CMK (cell line): ENCODE results near the gene NYAP1.
A peak's percentile ranks its signal among the peaks of the same experiment; 100 is the strongest.
"Not testable (repeated sequence)": the region's sequence is repeated elsewhere in the genome, so short reads cannot be mapped to it uniquely, and the experiment has no call there.

ENCODE experiments used
- DNase-seq: peaks from one replicate; pipeline ENCODE4 v3.0.0-alpha.2; 2010; ENCODE audit warnings: low read depth

The NYAP1 gene

DNA sequence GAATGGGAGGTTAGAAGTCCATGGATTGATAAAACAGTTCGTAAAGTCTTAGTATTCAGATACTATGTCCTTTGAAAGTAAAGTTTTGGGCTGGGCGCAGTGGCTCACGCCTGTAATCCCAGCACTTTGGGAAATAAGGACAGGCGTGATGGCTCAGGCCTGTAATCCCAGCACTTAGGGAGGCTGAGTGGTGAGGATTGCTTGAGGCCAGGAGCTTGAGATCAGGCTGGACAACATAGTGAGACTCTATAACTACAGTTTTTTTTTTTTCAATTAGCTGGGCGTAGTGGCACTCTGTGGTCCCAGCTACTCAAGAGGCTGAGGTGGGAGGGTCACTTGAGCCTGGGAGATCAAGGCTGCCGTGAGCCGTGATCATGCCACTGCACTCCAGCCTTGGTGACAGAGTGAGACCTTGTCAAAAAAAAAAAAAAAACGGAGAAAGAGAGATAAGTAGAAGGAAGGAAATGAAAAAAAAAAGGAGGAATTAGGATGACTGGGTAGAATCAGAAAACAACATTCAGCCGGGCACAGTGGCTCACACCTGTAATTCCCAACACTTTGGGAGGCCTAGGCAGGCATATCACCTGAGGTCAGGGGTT lies 29.6 kb downstream of the NYAP1 start:
- DNase-seq: no peak

DNA sequence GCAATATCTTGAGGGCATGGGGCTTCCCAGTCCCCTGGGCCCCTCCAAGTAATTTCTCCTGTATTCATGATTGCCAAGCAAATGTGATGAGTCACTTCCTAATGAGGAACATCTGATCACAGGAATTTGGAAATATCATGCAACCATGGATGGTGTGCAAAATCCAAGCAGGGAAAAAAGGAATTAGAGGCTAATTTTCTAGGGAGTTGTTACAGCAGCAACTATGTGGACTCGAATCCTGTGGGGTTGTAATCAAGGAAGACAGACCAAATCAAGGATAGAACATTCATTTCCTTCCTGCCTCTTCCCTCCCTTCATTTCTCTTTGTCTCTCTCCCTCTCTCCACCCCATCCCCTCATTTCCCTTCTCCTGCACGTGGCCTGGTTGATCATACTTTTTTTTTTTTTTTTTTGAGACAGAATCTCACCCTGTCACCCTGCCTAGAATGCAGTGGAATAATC lies 31.4 kb downstream of the NYAP1 start:
- DNase-seq: no peak

DNA sequence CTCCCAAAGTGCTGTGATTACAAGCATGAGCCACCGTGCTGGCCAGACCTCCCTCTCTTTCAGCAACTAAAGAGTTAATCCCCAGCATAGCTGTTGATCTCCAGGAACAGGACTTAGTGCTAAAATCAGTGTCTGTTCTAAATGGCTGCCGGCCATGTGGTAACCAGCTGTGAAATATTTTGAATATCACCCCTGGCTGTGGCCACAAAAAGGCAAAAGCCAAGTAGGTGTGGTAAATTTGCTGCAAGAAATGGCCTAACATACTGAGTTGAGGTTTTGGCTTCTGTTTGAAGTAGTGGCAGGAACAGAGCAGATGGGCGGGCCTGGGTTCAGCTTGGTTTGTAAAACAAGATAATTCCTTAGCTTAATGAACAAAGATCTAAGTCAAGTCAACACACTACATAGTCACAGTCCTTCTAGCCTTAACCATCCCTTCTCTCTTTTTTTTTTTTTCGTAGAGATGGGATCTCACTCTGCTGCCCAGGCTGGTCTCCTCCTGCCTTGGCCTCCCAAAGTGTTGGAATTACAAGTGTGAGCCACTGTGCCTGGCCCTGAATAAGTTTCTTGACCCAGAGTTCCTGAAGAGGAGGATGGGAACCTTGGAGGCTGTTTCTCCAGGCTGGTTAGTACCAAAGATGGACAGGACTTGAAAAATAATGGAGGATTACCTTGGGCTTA lies 32.5 kb downstream of the NYAP1 start:
- DNase-seq: no peak

DNA sequence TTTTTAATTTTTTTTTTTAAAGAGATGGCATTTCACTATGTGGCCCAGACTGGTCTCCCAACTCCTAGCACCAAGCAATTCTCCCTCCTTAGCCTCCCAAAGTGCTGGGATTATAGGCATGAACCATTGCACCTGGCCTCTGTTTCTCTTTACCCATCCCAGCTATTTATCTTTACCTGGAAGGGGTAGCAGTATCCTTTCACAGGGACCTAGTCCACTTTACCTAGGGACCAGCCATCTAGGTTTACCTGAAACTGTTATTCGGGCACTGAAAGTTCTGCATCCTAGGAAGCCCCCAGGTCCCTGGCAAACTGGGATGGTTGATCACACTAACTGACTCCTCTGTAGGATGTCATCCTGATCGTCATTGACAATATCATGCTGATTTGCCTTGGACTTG lies 33.6 kb downstream of the NYAP1 start:
- DNase-seq: no peak

DNA sequence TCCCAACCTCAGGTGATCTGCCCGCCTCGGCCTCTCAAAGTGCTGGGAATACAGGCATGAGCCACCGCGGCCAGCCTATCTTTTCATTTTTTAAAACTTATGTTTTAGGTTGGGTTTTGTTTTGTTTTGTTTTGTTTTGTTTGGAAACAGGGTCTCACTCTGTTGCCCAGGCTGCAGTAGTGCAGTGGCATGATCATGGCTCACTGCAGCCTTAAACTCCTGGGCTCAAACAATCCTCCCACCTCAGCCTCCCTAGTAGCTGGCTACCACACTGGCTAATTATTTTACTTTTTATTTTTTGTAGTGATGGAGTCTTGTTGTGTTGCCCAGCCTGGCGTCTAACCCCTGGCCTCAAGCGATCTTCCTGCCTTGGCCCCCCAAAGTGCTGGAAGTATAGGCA lies 35.9 kb downstream of the NYAP1 start:
- DNase-seq: no peak

DNA sequence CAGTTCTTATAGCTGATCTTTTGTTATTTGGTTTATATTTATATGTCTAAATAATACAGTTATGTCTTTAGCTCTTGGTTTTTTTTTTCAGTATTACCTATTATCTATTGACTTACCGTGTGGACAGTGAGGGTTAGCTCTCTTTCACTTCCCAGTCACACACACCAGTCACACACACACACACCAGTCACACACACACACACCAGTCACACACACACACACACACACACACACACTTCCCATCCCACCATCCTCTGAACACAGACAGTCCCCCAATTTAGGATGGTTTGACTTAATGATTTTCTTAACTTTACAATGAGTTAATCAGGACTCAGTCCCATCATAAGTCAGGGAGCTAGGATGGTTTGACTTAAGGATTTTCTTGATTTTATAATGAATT lies 36.4 kb downstream of the NYAP1 start:
- DNase-seq: no peak

DNA sequence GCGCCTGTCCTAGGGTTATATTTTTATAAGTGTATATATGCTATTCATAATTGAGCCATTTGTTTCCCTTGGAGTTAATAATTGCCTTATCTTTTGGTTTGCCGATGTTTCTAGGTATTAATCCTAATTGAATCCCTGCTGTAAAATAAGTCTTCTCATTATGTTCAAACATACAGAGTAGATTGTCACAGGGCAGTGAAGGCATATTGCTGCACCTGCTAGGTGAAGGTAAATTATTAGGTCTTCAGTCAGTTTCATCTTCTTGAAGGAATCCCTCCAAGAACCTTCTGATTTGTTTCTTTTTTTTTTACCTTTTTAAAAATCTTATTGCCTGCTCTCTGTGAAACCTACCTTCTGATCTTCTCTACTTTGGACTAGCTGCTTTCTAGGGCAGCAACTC lies 37.3 kb downstream of the NYAP1 start:
- no peak for DNase-seq

DNA sequence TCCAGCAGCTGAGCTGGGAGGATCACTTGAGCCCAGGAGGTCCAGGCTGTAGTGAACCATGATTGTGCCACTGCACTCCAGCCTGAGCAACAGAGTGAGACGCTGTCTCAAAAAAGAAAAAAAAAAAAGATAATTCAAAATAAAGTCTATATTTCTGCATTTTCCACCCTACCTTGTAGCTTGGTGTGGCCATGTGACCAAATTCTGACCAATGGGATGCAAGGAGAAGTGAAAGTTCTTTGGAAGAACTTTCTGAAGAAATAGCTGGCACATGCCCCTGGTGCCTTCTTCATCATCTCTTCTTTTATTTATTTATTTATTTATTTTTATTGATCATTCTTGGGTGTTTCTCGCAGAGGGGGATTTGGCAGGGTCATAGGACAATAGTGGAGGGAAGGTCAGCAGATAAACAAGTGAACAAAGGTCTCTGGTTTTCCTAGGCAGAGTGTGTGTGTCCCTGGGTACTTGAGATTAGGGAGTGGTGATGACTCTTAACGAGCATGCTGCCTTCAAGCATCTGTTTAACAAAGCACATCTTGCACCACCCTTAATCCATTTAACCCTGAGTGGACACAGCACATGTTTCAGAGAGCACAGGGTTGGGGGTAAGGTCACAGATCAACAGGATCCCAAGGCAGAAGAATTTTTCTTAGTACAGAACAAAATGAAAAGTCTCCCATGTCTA lies 38.3 kb downstream of the NYAP1 start:
- DNase-seq: not testable (repeated sequence)

DNA sequence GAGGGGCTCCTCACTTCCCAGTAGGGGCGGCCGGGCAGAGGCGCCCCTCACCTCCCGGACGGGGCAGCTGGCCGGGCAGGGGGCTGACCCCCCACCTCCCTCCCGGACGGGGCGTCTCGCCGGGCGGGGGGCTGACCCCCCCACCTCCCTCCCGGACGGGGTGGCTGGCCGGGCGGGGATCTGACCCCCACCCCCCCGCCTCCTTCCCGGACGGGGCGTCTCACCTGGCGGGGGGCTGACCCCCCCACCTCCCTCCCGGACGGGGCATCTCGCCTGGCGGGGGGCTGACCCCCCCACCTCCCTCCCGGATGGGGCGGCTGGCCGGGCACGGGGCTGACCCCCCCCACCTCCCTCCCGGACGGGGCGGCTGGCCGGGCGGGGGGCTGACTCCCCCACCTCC lies 39.5 kb downstream of the NYAP1 start:
- DNase-seq: not testable (repeated sequence)

DNA sequence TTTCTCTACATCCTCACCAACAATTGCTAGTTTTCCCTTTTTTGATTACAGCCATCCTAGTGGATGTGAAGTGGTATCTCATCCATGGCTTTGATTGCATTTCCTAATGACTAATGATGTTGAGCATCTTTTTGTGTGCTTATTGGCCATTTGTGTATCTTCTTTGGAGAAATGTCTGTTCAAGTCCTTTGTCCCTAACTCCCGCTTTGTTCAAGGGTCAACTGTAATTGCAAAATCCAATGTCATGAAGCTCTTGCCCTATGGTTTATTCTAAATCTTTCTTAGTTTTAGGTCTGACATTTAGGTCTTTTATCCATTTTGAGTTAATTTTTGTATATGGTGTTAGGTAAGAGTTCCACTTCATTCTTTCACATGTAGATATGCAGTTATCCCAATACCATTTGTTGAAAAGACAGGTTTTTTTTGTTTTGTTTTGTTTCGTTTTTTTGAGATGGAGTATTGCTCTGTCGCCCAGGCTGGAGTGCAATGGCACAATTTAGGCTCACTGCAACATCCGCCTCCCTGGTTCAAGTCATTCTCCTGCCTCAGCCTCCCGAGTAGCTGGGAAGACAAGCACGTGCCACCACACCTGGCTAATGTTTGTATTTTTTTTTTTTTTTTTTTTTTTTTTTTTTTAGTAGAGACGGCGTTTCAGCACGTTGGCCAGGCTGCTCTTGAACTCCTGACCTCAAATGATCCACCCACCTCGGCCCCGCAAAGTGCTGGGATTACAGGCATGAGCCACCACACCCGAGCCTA lies 44.6 kb downstream of the NYAP1 start:
- DNase-seq: not testable (repeated sequence)

DNA sequence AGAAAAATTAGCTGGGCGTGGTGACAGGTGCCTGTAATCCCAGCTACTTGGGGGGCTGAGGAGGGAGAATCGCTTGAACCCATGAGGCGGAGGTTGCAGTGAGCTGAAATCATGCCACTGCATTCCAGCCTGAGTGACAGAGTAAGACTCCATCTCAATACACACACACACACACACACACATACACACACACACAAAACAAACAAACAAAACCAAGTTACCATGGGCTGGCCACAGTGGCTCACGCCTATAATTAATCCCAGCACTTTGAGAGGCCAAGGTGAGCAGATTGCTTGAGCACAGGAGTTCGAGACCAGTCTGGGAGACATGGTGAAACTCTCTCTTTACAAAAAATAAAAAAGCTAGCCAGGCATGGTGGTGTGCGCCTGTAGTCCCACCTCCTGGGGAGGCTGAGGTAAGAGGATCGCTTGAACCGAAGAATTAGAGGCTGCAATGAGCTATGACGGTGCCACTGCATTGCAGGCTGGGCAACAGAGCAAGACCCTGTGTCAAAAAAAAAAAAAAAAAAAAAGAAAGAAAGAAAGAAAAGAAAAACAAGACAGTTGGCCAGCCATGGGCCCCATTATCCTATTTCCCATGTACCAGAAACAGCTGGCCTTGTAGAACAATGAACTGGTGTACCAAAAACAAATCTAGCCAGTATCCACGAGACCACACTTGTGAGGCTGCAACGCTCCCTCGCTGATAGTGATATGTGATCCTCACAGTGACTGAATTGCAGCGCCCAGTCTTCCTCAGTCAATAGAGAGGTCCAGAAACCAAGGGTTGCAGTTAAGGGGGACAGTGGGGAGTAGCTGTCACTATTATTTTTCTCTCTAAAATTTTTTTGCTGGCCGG lies 48.7 kb downstream of the NYAP1 start:
- DNase-seq: no peak

DNA sequence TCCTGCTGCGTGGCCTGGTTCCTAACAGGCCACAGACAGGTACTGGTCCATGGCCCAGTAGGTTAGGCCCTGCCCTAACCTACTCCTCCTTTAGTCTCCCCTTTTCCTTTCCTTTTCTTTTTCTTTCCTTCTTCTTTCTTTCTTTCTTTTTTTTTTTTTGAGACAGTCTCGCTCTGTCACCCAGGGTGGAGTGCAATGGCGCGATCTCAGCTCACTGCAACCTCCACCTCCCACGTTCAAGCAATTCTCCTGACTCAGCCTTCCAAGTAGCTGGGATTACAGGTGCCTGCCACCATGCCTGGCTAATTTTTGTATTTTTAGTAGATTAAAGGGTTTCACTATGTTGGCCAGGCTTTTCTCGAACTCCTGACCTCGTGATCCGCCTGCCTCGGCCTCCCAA lies 52.3 kb downstream of the NYAP1 start:
- DNase-seq: not testable (repeated sequence)

DNA sequence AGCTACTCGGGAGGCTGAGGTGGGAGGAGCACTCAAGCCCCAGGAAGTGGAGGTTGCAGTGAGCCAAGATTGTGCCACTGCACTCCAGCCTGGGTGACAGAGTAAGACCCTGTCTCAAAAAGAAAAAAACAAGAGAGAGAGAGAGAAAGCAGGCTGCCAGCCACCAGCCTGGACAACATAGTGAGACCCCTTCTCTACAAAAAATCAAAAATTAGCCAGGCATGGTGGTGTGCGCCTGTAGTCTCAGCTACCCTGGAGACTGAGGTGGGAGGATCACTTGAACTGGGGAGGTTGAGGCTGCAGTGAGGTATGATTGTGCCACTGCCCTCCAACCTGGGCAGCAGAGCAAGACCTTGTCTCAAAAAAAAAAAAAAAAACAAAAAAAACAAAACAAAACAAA lies 53.0 kb downstream of the NYAP1 start:
- DNase-seq: not testable (repeated sequence)

DNA sequence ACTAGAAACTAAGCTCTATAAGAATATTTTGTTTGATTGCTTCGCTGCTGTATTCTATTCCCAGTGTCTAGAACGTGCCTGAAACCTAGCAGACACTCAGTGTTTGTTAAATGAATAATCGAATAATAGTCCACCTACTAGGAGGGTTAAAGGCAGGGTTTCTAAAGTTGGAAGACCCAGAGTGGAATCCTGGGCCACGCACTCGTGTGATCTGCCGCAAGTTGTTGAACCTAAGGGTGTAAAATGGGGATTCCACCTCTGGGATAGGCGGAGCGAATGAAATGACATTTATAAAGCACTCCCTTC lies 54.6 kb downstream of the NYAP1 start:
- no peak for DNase-seq

DNA sequence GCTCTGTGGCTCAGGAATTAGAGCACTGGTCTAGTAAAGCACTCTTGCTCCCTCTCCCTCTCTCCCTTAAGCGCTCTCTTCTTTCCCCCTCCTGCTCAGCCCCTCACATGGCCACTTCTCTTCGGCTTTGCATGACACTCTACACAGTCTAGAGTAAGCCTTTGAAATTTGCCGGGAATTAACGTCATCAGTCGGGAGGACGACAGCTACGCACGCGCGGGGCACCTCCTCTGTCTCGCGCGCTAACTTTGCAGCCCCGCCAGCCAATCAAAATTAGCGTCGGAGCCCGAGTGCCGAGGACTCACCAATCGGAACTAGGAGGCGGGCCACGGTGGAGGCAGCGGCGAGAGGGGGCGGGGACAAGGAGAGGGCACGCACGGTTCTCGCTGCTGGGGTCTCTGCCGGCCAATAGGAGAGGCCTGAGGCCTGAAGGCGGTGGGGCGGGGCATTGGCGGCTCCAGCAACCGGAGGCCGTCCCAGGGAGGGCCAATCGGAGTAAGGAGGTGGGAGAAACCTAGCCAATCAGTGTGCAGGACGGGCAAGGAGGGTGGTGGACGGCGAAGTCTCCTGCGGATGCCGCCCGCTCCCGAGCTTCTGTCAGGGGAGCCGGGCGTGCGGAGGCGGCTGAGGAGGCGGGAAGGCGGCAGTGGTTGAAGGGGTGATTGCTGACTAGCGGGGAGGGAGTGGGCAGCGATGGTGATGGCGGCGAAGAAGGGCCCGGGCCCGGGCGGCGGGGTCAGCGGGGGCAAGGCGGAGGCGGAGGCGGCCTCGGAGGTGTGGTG lies 55.1 kb downstream of the NYAP1 start, which contains the start of gene AGFG2:
TSS of gene AGFG2 (plus strand) at position 550 of the 782 bp plus-strand sequence. CDS start at position 694, 144 bp downstream.
- DNase-seq: peak; percentile 98

DNA sequence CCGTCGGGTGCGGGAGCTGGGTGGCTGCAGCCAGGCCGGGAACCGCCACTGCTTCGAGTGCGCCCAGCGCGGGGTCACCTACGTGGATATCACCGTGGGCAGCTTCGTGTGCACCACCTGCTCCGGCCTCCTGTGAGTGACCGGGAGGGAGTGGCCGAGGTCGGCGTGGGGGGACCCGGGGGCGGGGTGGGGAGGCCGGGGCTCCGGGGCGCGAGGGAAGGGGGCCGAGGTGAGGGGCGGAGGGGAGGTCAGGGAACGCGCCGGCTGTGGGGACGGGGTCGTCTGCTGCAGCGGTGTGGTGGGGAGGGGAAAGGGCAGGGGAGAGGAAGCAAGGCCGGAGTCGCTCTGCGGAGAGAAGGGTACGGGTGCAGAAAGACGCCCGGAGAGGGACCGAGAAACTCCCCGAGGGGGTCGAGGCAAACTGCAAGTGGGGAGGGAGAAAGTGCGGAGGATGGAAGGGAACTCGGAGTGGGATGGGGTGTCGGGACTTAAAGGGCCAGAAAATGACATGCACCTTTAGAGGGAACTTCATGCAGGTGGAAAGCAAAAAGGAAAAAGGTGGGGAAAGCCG lies 55.8 kb downstream of the NYAP1 start:
- DNase-seq: no peak

DNA sequence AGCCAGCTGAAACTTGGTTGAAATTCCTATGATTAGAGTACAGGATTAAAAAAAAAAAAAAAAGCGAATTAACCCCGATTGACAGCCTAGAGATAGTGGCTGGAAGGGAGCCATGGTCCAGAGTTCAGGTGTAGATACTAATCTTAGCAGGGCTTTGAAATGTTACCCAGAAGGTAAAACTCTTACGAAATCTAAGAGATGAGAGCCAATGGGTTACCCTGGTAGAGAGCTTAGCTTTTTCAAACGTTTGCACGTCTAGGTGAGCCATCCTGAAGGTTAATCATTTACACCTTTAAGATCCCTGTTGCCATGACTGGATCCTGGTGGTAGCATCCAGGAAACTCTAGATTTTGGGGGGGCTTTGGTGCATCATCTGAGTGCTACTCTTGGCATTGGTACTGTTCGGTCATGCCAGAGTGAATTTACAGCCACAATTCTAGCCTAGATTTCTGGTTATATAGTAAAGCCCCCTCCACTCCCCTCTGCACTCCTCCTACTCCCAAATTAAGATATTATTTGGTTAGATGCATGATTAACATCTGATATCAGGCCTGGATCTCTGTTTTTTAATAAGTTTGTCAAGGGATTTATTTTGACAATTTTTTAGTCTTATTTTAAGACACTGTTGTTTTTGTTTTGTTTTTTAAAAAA lies 56.5 kb downstream of the NYAP1 start:
- DNase-seq: no peak

DNA sequence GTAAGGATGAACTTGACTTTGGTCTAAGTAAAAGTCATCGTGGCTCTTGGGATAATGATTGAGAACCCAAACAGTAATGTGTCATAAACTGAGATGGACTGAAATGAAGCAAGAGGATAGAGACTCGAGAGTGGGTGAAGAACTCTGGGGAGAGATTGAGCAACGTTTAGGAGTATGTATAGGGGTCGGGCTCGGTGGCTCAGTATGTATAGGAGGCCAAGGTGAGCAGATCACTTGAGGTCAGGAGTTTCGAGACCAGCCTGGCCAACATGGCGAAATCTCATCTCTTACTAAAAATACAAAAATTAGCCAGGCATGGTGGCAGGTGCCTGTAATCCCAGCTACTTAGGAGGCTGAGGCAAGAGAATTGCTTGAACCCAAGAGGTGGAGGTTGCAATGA lies 57.6 kb downstream of the NYAP1 start:
- DNase-seq: not testable (repeated sequence)

DNA sequence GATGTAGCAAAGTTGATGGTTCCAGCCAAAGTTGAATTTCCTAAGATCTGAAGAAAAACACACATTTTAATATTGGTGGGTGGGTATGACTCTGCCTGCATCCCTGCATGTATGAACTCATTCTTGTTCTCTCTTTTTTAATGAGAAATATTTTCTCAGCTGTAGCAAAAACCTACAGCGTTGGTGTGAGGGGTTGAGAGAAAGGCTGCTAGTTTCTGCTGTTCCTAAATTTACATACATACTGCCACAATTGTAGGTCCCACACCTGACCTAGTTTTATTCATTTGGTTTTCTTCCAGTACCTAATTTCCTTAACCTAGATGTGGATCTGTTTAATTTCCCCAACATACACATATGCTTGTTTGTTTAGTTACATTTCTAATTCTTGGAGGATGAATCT lies 59.9 kb downstream of the NYAP1 start:
- DNase-seq: no peak

DNA sequence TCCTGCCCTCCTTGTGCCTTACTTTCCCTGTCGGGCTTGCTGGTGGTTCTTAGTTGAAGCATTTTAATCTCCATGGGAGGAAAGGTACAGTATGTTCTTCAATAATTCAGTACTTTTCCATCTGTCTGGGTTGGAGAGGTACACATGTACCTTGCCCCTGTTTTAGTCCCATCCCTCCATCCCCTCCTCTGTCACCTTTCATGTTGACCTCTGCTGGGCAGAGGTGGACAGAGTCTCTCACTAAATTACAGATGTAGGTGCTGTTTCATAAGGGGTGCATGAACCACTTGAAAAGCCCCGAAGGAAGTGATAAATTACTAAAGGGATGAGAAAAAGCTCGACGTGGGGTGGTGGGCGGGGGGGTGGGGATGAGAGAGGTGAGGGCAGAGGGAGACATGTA lies 60.7 kb downstream of the NYAP1 start:
- no peak for DNase-seq
